ENCODE data around the gene GRM7.

The GRM7 gene

GRCh38 chr3:7543294-7543880 is 682.5 kb downstream of the GRM7 start:
- H3K9me3 ChIP-seq (ENCODE audit: control insufficient read depth, insufficient read depth, low read length): no peaks in the 10 kb centered on the region
- H3K9ac ChIP-seq (ENCODE audit: low read depth, low read length): no peak overlapping the region
- no peaks in the 10 kb centered on the region for H3K4me1 ChIP-seq (ENCODE audit: insufficient read depth, low read length)
- no peaks in the 10 kb centered on the region for H3K36me3 ChIP-seq (ENCODE audit: insufficient read depth, low read length)

DNA sequence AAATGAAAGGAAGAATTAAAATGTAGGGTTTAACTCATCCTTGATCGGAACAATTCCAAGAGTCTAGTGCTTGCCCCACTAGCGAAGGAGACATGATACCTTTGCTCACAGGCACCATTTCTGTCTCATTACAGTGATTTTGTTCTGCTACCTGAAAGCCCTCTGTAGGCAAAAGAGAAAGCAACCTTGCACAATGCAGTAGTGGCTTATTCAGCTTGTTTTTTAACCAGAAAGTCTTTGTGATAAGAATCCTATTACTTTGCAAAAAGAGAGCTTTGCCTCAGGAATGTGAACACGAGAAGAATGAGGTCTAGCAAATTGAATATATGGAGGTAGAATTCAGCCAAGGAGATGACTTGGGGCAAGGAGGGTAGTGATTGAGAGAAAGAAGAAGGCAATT is 684.4 kb downstream of the GRM7 start:
- H3K9ac ChIP-seq (ENCODE audit: low read depth, low read length): no peak overlapping the region
- H3K36me3 ChIP-seq (ENCODE audit: insufficient read depth, low read length): no peaks in the 10 kb centered on the region
- H3K9me3 ChIP-seq (ENCODE audit: control insufficient read depth, insufficient read depth, low read length): no peaks in the 10 kb centered on the region
- H3K4me1 ChIP-seq (ENCODE audit: insufficient read depth, low read length): no peaks in the 10 kb centered on the region

GRCh38 chr3:7546253-7546652 is 685.3 kb downstream of the GRM7 start:
- H3K9me3 ChIP-seq (ENCODE audit: control insufficient read depth, insufficient read depth, low read length): peaks cover 2% of the 10 kb centered on the region; the same call in 1 of the 2 replicates

DNA sequence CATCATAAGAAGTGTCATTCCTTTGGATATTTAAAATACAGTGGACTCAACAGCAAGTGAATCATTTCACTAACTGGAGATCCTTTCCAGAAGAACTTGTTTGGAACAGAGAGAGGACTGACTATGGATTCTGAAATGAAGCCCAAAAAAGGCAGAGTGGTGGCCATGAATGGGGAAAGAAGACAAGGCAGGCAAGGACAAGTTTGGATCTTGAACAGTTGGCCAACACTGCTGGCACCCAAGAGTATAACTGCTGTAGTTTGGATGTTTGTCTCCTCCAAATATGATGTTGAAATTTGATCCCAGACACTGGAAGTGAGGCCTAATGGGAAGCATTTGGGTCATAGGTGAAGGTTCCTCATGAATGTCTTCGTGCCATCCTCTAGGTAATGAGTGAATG is 686.9 kb downstream of the GRM7 start:
- peaks cover 8% of the 10 kb centered on the region for H3K9me3 ChIP-seq (ENCODE audit: control insufficient read depth, insufficient read depth, low read length)
- no peak overlapping the region for H3K9ac ChIP-seq (ENCODE audit: low read depth, low read length)
- H3K4me1 ChIP-seq (ENCODE audit: insufficient read depth, low read length): no peaks in the 10 kb centered on the region
- no peaks in the 10 kb centered on the region for H3K36me3 ChIP-seq (ENCODE audit: insufficient read depth, low read length)

More at GRCh38 chr3:7546253-7546652, 685.3 kb downstream of the GRM7 start:
- Histone ChIP-seq H3K9ac (ENCODE audit: low read depth, low read length) (no peak overlapping the region), H3K36me3 (ENCODE audit: insufficient read depth, low read length) (no peaks in the 10 kb centered on the region), H3K4me1 (ENCODE audit: insufficient read depth, low read length) (no peaks in the 10 kb centered on the region)

GRCh38 chr3:7562892-7563291 is 702.0 kb downstream of the GRM7 start:
- no peaks in the 10 kb centered on the region for H3K9me3 ChIP-seq (ENCODE audit: control insufficient read depth, insufficient read depth, low read length)
- peaks cover 3% of the 10 kb centered on the region; the same call in 1 of the 2 replicates for H3K4me1 ChIP-seq (ENCODE audit: insufficient read depth, low read length)
- no peak overlapping the region for H3K9ac ChIP-seq (ENCODE audit: low read depth, low read length)
- no peaks in the 10 kb centered on the region for H3K36me3 ChIP-seq (ENCODE audit: insufficient read depth, low read length)

GRCh38 chr3:7565574-7565973 is 704.7 kb downstream of the GRM7 start:
- H3K36me3 ChIP-seq (ENCODE audit: insufficient read depth, low read length): no peaks in the 10 kb centered on the region
- peaks cover 3% of the 10 kb centered on the region; the same call in 1 of the 2 replicates for H3K4me1 ChIP-seq (ENCODE audit: insufficient read depth, low read length)
- H3K9ac ChIP-seq (ENCODE audit: low read depth, low read length): no peak overlapping the region
- no peaks in the 10 kb centered on the region for H3K9me3 ChIP-seq (ENCODE audit: control insufficient read depth, insufficient read depth, low read length)

DNA sequence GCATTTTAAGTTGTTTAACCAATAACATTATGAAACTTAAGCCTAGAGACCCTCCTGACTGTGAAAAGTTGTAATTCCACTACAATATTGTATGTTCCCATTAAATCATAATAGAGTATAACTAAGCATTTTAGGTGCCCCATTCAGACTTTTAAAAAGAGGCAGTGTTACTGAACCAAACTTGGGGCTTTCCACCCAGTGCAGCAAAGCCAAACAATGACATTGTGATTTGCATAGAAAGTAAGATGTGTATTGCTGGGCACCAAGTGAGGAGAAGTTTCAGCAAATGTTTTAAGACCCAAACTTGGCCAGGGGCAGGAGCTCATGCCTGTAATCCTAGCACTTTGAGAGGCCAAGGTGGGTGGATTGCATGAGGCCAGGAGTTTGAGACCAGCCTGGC is 706.2 kb downstream of the GRM7 start:
- Histone ChIP-seq H3K9ac (ENCODE audit: low read depth, low read length) (no peak overlapping the region), H3K4me1 (ENCODE audit: insufficient read depth, low read length) (peaks cover 3% of the 10 kb centered on the region; the same call in 1 of the 2 replicates), H3K9me3 (ENCODE audit: control insufficient read depth, insufficient read depth, low read length) (no peaks in the 10 kb centered on the region), H3K36me3 (ENCODE audit: insufficient read depth, low read length) (no peaks in the 10 kb centered on the region)

DNA sequence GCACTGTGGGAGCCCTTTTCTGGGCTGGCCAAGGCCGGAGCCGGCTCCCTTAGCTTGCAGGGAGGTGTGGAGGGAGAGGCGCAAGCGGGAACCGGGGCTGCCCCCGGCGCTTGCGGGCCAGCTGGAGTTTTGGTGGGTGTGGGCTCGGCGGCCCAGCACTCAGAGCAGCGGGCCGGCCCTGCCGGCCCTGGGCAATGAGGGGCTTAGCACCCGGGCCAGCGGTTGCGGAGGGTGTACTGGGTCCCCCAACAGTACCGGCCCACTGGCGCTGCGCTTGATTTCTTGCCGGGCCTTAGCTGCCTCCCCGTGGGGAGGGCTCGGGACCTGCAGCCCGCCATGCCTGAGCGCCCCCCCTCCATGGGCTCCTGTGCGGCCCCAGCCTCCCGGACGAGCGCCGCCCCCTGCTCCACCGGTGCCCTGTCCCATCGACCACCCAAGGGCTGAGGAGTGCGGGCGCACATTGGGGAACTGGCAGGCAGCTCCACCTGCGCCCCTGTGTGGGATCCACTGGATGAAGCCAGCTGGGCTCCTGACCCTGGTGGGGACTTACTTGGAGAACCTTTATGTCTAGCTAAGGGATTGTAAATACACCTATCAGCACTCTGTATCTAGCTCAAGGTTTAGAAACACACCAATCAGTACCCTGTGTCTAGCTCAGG is 707.7 kb downstream of the GRM7 start:
- Histone ChIP-seq H3K9me3 (ENCODE audit: control insufficient read depth, insufficient read depth, low read length) (no peaks in the 10 kb centered on the region), H3K4me1 (ENCODE audit: insufficient read depth, low read length) (peaks cover 3% of the 10 kb centered on the region; the same call in 1 of the 2 replicates), H3K9ac (ENCODE audit: low read depth, low read length) (no peak overlapping the region), H3K36me3 (ENCODE audit: insufficient read depth, low read length) (no peaks in the 10 kb centered on the region)

GRCh38 chr3:7573330-7573729 is 712.4 kb downstream of the GRM7 start:
- no peaks in the 10 kb centered on the region for H3K4me1 ChIP-seq (ENCODE audit: insufficient read depth, low read length)
- no peaks in the 10 kb centered on the region for H3K9me3 ChIP-seq (ENCODE audit: control insufficient read depth, insufficient read depth, low read length)
- H3K36me3 ChIP-seq (ENCODE audit: insufficient read depth, low read length): no peaks in the 10 kb centered on the region
- no peak overlapping the region for H3K9ac ChIP-seq (ENCODE audit: low read depth, low read length)

- Histone ChIP-seq H3K36me3 (ENCODE audit: insufficient read depth, low read length) (no peaks in the 10 kb centered on the region), H3K9me3 (ENCODE audit: control insufficient read depth, insufficient read depth, low read length) (no peaks in the 10 kb centered on the region), H3K9ac (ENCODE audit: low read depth, low read length) (no peak overlapping the region), H3K4me1 (ENCODE audit: insufficient read depth, low read length) (no peaks in the 10 kb centered on the region)
Observed at GRCh38 chr3:7574435-7574834, 713.5 kb downstream of the GRM7 start.

DNA sequence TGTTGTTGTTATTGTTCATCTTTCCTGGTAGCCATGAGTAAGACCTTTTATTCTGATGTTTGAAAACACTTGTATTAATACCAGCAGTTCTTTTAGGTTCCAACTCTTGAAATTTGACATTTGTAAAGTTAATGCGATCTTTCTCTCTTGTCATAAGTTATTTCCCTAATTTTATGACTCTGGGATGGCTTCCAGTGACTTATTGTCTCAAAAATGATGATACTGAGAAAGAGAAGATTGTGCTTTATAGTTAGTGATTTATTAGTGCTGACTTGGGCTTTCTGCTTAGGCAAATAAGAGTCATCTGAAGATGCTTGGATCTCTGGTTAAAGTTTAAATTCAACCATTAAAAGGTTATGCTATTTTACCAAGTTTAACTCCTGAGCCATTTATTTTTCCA is 715.2 kb downstream of the GRM7 start:
- no peaks in the 10 kb centered on the region for H3K9me3 ChIP-seq (ENCODE audit: control insufficient read depth, insufficient read depth, low read length)
- no peaks in the 10 kb centered on the region for H3K4me1 ChIP-seq (ENCODE audit: insufficient read depth, low read length)
- H3K36me3 ChIP-seq (ENCODE audit: insufficient read depth, low read length): no peaks in the 10 kb centered on the region
- no peak overlapping the region for H3K9ac ChIP-seq (ENCODE audit: low read depth, low read length)

- Histone ChIP-seq H3K4me1 (ENCODE audit: insufficient read depth, low read length) (no peaks in the 10 kb centered on the region), H3K9ac (ENCODE audit: low read depth, low read length) (no peak overlapping the region), H3K36me3 (ENCODE audit: insufficient read depth, low read length) (no peaks in the 10 kb centered on the region), H3K9me3 (ENCODE audit: control insufficient read depth, insufficient read depth, low read length) (no peaks in the 10 kb centered on the region)
Observed at GRCh38 chr3:7576506-7576905, 715.6 kb downstream of the GRM7 start.

DNA sequence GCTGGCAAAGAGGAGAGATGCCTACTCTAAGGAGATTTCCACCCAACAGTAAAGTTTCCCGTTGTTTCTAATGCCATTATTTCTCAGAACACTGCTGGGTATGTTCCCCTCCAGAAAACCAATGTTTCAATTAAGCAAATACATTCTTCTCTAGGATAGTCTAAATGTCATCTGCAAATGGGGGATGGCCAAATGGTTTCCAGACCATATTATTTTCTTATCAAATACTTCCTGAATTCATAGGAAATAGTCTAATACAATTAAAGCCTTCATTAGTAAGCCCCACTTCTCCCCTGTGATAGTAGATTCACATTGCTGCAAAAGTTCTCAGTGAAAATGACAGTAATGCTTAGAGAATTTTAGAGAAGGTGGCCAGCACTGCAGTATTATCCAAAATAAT is 716.6 kb downstream of the GRM7 start:
- no peak overlapping the region for H3K9ac ChIP-seq (ENCODE audit: low read depth, low read length)
- H3K9me3 ChIP-seq (ENCODE audit: control insufficient read depth, insufficient read depth, low read length): no peaks in the 10 kb centered on the region
- no peaks in the 10 kb centered on the region for H3K36me3 ChIP-seq (ENCODE audit: insufficient read depth, low read length)
- H3K4me1 ChIP-seq (ENCODE audit: insufficient read depth, low read length): no peaks in the 10 kb centered on the region

- no peaks in the 10 kb centered on the region for H3K9me3 ChIP-seq (ENCODE audit: control insufficient read depth, insufficient read depth, low read length)
- H3K4me1 ChIP-seq (ENCODE audit: insufficient read depth, low read length): no peaks in the 10 kb centered on the region
- H3K36me3 ChIP-seq (ENCODE audit: insufficient read depth, low read length): no peaks in the 10 kb centered on the region
Observed at GRCh38 chr3:7581831-7582230, 720.9 kb downstream of the GRM7 start.

DNA sequence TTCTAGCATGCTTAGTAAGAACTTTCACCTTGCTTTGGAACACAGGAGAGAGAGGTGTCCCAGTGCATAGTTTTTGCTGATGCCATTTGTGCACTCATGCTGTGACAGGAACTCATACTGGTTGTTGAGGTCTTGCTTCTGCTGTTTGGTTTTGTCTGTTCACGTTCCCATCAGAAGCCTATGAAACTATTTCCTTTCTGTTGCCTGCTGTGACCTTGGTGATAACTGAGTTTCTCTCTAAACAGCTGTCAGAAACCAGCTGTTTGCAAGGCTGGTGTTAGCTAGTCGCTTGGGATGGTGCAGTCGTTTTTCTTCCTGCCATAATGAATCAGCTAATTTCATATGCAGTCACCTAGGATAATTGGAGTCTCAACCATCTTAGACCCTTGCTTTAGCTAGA is 724.1 kb downstream of the GRM7 start:
- no peaks in the 10 kb centered on the region for H3K4me1 ChIP-seq (ENCODE audit: insufficient read depth, low read length)
- no peak overlapping the region for H3K9ac ChIP-seq (ENCODE audit: low read depth, low read length)
- H3K9me3 ChIP-seq (ENCODE audit: control insufficient read depth, insufficient read depth, low read length): no peaks in the 10 kb centered on the region
- H3K36me3 ChIP-seq (ENCODE audit: insufficient read depth, low read length): no peaks in the 10 kb centered on the region

More at GRCh38 chr3:7581831-7582230, 720.9 kb downstream of the GRM7 start:
- no peak overlapping the region for H3K9ac ChIP-seq (ENCODE audit: low read depth, low read length)
